ENCODE data around the gene KIF21A.

Gene KIF21A

DNA sequence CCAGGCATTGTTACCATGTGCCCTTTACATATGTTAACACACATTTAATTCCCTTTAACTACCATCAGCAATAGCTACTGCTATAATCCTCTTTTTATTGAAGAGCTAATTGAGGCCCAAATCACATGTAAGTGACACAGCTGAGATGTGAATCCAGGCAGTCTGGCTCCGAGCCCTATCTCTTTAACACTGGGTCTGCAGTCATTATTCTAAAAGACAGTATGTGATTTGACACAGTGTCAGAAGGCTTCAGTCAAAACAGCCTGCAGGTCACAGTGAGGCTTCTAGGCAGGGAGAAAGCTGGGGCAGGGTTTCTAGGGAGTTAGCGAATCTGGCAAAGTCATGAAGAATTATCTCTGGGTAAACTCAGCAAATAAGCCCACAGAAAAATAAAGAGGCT, 148.2 kb downstream of the KIF21A start:
- H3K4me3 ChIP-seq (ENCODE audit: control insufficient read depth, low read depth, low read length), result no peak overlapping the region
- DNase-seq (ENCODE audit: low read depth), result no peak
- TF ChIP-seq, protein P1, sequence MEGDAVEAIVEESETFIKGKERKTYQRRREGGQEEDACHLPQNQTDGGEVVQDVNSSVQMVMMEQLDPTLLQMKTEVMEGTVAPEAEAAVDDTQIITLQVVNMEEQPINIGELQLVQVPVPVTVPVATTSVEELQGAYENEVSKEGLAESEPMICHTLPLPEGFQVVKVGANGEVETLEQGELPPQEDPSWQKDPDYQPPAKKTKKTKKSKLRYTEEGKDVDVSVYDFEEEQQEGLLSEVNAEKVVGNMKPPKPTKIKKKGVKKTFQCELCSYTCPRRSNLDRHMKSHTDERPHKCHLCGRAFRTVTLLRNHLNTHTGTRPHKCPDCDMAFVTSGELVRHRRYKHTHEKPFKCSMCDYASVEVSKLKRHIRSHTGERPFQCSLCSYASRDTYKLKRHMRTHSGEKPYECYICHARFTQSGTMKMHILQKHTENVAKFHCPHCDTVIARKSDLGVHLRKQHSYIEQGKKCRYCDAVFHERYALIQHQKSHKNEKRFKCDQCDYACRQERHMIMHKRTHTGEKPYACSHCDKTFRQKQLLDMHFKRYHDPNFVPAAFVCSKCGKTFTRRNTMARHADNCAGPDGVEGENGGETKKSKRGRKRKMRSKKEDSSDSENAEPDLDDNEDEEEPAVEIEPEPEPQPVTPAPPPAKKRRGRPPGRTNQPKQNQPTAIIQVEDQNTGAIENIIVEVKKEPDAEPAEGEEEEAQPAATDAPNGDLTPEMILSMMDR (IDR thresholded peaks at IDR 0.05; ENCODE audit: control insufficient read depth, insufficient read depth, low read depth, low read length, missing control alignments), result no peak

DNA sequence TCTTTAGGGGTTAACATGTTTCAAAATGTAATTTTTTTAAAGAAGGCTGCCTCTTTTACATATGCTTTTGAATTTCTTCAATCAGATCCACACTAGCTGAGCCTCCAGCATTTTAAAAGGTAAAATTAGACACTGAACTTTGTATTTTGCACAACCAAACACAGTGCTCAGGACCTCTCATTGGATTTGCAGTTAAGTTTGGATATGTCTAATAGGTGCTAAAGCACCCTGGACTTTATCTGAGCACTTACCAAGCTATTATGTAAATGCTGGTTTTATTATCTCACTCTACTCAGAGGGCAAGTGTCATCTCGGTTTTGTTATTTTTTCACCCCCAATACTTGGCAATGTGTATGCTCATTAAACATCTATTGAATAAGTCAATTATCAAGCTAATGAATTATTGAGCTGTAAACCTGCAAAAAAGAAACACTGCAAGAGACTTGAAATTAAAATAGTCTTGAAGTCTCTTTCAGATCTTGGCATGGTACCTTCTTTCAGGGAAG, 150.7 kb downstream of the KIF21A start:
- no peak for DNase-seq (ENCODE audit: low read depth)
- TF ChIP-seq, protein P1 (IDR thresholded peaks at IDR 0.05; ENCODE audit: control insufficient read depth, insufficient read depth, low read depth, low read length, missing control alignments), result no peak

DNA sequence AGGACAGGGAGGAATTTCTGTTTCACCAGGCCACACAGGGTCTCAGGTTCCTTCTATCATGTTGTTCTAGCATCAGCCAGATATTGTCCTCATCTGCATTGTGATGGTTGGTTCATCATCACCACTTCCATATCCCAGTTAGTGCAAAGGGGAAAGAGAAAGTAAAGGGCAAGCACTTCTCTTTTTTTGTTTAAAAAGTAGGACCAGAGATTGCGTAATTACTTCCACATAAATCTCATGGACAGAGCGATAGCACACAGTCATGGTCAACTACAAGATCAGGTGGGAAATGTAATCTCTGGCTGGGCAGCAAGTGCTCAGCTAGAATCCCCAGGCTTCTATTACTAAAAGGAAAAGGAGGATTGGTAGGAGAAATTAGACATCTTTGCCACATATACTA, 155.1 kb downstream of the KIF21A start:
- DNase-seq (ENCODE audit: low read depth), result no peak
- no peak overlapping the region for H3K4me3 ChIP-seq (ENCODE audit: control insufficient read depth, low read depth, low read length)
- TF ChIP-seq, protein P1 (IDR thresholded peaks at IDR 0.05; ENCODE audit: control insufficient read depth, insufficient read depth, low read depth, low read length, missing control alignments), result no peak

More for the DNA sequence above, 150.7 kb downstream of the KIF21A start:
- no peak overlapping the region for H3K4me3 ChIP-seq (ENCODE audit: control insufficient read depth, low read depth, low read length)

DNA sequence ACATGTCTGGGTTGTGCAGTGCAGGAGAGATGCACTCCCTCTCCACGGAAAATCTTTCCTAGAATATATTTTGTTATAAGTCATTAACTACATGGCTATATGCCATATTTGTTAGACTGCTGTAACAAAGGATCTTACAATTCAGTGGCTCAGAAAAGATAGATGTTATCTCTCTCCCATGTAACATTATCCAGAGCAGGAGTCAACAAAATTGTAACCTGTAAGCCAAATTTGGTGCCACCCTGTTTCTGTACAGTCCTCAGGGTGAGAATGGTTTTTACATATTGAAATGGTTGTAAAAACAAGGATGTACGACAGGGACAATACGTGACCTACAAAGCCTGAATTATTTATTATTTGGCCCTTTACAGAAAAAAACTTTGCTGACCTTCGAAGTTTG, 155.5 kb downstream of the KIF21A start:
- TF ChIP-seq, protein P1 (IDR thresholded peaks at IDR 0.05; ENCODE audit: control insufficient read depth, insufficient read depth, low read depth, low read length, missing control alignments), result no peak
- DNase-seq (ENCODE audit: low read depth), result no peak
- no peak overlapping the region for H3K4me3 ChIP-seq (ENCODE audit: control insufficient read depth, low read depth, low read length)

DNA sequence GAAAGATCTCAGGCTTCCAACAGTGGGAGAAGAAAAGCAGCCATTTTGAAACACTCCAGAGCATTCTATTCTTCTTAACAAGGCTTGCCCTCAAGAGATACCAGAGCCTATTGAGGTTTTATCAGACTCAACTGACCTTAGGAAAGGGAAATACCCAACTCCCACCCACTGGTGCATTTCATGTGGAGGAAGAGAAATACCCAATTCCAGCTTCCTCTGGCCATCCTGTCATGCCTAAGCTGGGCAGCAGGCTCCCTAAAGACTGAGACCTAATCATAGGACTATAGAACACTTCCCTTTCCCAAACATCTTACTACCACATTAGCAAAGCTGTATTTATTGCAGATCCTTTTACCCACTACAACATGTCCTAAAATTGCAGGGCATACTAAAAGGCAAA, 164.5 kb downstream of the KIF21A start:
- H3K4me3 ChIP-seq (ENCODE audit: control insufficient read depth, low read depth, low read length), result no peak overlapping the region
- TF ChIP-seq, protein P1 (IDR thresholded peaks at IDR 0.05; ENCODE audit: control insufficient read depth, insufficient read depth, low read depth, low read length, missing control alignments), result no peak
- DNase-seq (ENCODE audit: low read depth), result no peak

DNA sequence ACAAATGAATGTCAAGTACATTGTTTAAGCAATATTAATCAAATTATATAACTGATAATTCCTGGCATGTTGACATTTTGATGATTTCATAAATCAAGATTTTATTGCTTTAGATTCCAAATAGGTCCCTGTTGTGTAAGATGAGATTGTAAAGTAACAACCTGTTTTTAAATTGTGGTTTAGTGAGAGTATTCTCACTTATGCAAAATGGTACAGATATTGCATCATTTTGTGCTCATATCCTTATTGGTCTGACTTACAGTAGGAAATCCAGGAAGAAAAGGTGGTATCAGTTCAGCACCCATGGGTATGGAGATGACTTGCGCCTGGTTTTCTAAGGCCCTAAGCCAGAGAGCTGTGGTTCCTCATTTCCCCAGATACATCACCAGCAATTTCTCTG, 165.5 kb downstream of the KIF21A start:
- no peak for DNase-seq (ENCODE audit: low read depth)
- TF ChIP-seq, protein P1 (IDR thresholded peaks at IDR 0.05; ENCODE audit: control insufficient read depth, insufficient read depth, low read depth, low read length, missing control alignments), result no peak
- H3K4me3 ChIP-seq (ENCODE audit: control insufficient read depth, low read depth, low read length), result no peak overlapping the region

DNA sequence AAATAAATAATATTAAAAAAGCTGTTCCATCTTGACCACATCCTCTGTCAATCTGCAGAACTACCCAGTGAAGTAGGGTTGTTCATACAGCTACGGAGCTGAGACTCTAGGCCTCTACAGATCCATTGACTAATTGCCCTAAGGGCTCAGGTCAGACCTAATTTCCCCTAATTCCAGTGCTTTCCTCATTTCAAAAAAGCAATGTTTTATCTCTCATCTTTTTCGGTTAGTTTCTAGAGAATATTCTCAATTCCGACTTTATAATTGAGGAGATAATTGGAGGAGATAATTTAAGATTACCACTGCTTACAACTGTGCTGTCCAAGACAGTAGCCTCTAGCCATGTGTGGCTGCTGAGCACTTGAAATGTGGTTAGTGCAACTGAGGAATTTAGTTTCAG, 167.1 kb downstream of the KIF21A start:
- H3K4me3 ChIP-seq (ENCODE audit: control insufficient read depth, low read depth, low read length), result no peak overlapping the region
- TF ChIP-seq, protein P1 (IDR thresholded peaks at IDR 0.05; ENCODE audit: control insufficient read depth, insufficient read depth, low read depth, low read length, missing control alignments), result no peak
- DNase-seq (ENCODE audit: low read depth), result no peak

Data from AG09309 (cell line).